ENCODE data around the gene F2RL2. TPM values are rescaled to one million over a fixed set of nuclear protein-coding genes. Genes with fewer than 3 reads are reported as not detected.

Gene F2RL2
- total and polyA plus RNA-seq, 4 donors: 0.08 to 1.3 (median 0.78) TPM

DNA sequence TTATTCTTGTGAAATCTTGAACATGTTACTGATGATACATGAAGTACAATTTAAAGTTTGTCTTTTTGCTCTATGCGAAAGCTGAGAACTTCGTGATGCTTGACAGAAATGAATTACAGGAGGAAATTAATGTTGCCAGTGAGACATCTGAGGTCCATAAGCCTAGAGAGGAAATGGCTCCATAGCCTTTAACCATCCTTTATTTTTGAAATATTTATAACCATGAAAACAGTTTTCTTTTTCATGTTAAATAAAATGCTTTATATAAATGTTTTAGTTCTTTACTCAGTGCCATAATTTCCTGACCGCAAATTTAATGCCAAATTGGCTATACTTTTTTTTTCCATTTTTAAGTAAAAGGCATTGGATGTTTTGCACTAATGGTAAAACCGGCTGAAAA is 29.1 kb downstream of the F2RL2 start:
- 82% methylated on average over 4 of the region's 4 CpGs for WGBS
- no peaks in the 10 kb centered on the region for H3K9me3 ChIP-seq (ENCODE audit: control insufficient read depth in 4 of 4, low read length in 3 of 4)
- TF ChIP-seq SP1 (IDR thresholded peaks at IDR 0.05): no peak
- no peak for TF ChIP-seq JUND (IDR thresholded peaks at IDR 0.05)
- TF ChIP-seq HNF4G (IDR thresholded peaks at IDR 0.05): no peak
- TF ChIP-seq, protein P1, sequence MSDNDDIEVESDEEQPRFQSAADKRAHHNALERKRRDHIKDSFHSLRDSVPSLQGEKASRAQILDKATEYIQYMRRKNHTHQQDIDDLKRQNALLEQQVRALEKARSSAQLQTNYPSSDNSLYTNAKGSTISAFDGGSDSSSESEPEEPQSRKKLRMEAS (IDR thresholded peaks at IDR 0.05): no peak
- no peak for TF ChIP-seq RXRA (IDR thresholded peaks at IDR 0.05)
- TF ChIP-seq FOXA1 (IDR thresholded peaks at IDR 0.05): no peak
- TF ChIP-seq, protein P2, sequence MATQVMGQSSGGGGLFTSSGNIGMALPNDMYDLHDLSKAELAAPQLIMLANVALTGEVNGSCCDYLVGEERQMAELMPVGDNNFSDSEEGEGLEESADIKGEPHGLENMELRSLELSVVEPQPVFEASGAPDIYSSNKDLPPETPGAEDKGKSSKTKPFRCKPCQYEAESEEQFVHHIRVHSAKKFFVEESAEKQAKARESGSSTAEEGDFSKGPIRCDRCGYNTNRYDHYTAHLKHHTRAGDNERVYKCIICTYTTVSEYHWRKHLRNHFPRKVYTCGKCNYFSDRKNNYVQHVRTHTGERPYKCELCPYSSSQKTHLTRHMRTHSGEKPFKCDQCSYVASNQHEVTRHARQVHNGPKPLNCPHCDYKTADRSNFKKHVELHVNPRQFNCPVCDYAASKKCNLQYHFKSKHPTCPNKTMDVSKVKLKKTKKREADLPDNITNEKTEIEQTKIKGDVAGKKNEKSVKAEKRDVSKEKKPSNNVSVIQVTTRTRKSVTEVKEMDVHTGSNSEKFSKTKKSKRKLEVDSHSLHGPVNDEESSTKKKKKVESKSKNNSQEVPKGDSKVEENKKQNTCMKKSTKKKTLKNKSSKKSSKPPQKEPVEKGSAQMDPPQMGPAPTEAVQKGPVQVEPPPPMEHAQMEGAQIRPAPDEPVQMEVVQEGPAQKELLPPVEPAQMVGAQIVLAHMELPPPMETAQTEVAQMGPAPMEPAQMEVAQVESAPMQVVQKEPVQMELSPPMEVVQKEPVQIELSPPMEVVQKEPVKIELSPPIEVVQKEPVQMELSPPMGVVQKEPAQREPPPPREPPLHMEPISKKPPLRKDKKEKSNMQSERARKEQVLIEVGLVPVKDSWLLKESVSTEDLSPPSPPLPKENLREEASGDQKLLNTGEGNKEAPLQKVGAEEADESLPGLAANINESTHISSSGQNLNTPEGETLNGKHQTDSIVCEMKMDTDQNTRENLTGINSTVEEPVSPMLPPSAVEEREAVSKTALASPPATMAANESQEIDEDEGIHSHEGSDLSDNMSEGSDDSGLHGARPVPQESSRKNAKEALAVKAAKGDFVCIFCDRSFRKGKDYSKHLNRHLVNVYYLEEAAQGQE (IDR thresholded peaks at IDR 0.05): no peak
- TF ChIP-seq, protein P3, sequence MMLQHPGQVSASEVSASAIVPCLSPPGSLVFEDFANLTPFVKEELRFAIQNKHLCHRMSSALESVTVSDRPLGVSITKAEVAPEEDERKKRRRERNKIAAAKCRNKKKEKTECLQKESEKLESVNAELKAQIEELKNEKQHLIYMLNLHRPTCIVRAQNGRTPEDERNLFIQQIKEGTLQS (IDR thresholded peaks at IDR 0.05): no peak
- TF ChIP-seq RAD21 (IDR thresholded peaks at IDR 0.05): no peak
- TF ChIP-seq TAF1 (conservative IDR thresholded peaks at IDR 0.05): no peak
- TF ChIP-seq HNF4A (conservative IDR thresholded peaks at IDR 0.05): no peak
- no peak overlapping the region for H3K9ac ChIP-seq (ENCODE audit: low read depth in 1 of 2, low read length in 2 of 2)
- no peak overlapping the region for H3K27ac ChIP-seq (ENCODE audit: low read depth in 1 of 2, low read length in 2 of 2)
- no peak overlapping the region for H3K4me3 ChIP-seq (ENCODE audit: low read depth in 1 of 3, low read length in 3 of 3)
- no peaks in the 10 kb centered on the region for H3K27me3 ChIP-seq (ENCODE audit: control insufficient read depth in 4 of 4, insufficient read depth in 4 of 4, low read length in 3 of 4)
- H3K36me3 ChIP-seq (ENCODE audit: control insufficient read depth in 4 of 4, insufficient read depth in 3 of 4, low read depth in 1 of 4, low read length in 3 of 4): peaks cover 11 to 60% (median 26%) of the 10 kb centered on the region in 4 donors
- no peak for DNase-seq (ENCODE audit: low spot score)
- no peaks in the 10 kb centered on the region for H3K4me1 ChIP-seq (ENCODE audit: control insufficient read depth in 4 of 4, insufficient read depth in 4 of 4, low read length in 3 of 4)

DNA sequence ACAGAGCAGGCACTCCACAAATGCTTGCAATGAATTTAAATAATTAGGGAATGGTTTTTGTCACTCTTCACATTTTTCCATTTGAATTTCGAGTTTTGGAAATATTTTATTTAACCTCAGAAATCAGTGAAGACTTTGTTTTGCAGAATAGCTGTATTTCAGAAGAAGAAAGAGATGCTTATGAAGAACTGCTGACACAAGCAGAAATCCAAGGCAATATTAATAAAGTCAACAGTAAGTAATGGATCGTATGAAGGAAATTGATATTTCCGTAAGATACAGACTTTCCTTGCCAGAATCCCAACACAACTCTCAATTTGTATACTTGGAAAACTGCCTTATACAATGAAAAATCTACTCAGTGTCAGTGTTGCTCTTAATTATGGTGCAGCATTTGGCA is 30.5 kb downstream of the F2RL2 start:
- Histone ChIP-seq H3K27ac (ENCODE audit: low read depth in 1 of 2, low read length in 2 of 2) (no peak overlapping the region), H3K9me3 (ENCODE audit: control insufficient read depth in 4 of 4, low read length in 3 of 4) (no peaks in the 10 kb centered on the region), H3K9ac (ENCODE audit: low read depth in 1 of 2, low read length in 2 of 2) (no peak overlapping the region), H3K4me1 (ENCODE audit: control insufficient read depth in 4 of 4, insufficient read depth in 4 of 4, low read length in 3 of 4) (no peaks in the 10 kb centered on the region), H3K36me3 (ENCODE audit: control insufficient read depth in 4 of 4, insufficient read depth in 3 of 4, low read depth in 1 of 4, low read length in 3 of 4) (peaks cover 9 to 55% (median 25%) of the 10 kb centered on the region in 4 donors), H3K27me3 (ENCODE audit: control insufficient read depth in 4 of 4, insufficient read depth in 4 of 4, low read length in 3 of 4) (no peaks in the 10 kb centered on the region), H3K4me3 (ENCODE audit: low read depth in 1 of 3, low read length in 3 of 3) (no peak overlapping the region)
- no peak for TF ChIP-seq JUND (IDR thresholded peaks at IDR 0.05)
- no peak for TF ChIP-seq HNF4A (conservative IDR thresholded peaks at IDR 0.05)
- TF ChIP-seq, protein P2 (IDR thresholded peaks at IDR 0.05): no peak
- TF ChIP-seq TAF1 (conservative IDR thresholded peaks at IDR 0.05): no peak
- no peak for TF ChIP-seq FOXA2 (IDR thresholded peaks at IDR 0.05)
- TF ChIP-seq EGR1 (IDR thresholded peaks at IDR 0.05; ENCODE audit: low read depth in 2 of 2): no peak
- no peak for TF ChIP-seq SP1 (IDR thresholded peaks at IDR 0.05)
- TF ChIP-seq, protein P4, sequence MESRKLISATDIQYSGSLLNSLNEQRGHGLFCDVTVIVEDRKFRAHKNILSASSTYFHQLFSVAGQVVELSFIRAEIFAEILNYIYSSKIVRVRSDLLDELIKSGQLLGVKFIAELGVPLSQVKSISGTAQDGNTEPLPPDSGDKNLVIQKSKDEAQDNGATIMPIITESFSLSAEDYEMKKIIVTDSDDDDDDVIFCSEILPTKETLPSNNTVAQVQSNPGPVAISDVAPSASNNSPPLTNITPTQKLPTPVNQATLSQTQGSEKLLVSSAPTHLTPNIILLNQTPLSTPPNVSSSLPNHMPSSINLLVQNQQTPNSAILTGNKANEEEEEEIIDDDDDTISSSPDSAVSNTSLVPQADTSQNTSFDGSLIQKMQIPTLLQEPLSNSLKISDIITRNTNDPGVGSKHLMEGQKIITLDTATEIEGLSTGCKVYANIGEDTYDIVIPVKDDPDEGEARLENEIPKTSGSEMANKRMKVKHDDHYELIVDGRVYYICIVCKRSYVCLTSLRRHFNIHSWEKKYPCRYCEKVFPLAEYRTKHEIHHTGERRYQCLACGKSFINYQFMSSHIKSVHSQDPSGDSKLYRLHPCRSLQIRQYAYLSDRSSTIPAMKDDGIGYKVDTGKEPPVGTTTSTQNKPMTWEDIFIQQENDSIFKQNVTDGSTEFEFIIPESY (IDR thresholded peaks at IDR 0.05): no peak
- TF ChIP-seq, protein P5, sequence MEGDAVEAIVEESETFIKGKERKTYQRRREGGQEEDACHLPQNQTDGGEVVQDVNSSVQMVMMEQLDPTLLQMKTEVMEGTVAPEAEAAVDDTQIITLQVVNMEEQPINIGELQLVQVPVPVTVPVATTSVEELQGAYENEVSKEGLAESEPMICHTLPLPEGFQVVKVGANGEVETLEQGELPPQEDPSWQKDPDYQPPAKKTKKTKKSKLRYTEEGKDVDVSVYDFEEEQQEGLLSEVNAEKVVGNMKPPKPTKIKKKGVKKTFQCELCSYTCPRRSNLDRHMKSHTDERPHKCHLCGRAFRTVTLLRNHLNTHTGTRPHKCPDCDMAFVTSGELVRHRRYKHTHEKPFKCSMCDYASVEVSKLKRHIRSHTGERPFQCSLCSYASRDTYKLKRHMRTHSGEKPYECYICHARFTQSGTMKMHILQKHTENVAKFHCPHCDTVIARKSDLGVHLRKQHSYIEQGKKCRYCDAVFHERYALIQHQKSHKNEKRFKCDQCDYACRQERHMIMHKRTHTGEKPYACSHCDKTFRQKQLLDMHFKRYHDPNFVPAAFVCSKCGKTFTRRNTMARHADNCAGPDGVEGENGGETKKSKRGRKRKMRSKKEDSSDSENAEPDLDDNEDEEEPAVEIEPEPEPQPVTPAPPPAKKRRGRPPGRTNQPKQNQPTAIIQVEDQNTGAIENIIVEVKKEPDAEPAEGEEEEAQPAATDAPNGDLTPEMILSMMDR (IDR thresholded peaks at IDR 0.05; ENCODE audit: low read depth, low read length, missing input control): no peak
- TF ChIP-seq, protein P1 (IDR thresholded peaks at IDR 0.05): no peak
- no peak for TF ChIP-seq NR2F2 (IDR thresholded peaks at IDR 0.05)
- no peak for TF ChIP-seq RAD21 (IDR thresholded peaks at IDR 0.05)
- TF ChIP-seq FOXA1 (IDR thresholded peaks at IDR 0.05): no peak
- no peak for TF ChIP-seq RXRA (IDR thresholded peaks at IDR 0.05)
- no peak for TF ChIP-seq YY1 (IDR thresholded peaks at IDR 0.05)
- no peak for TF ChIP-seq HNF4G (IDR thresholded peaks at IDR 0.05)
- TF ChIP-seq GABPA (IDR thresholded peaks at IDR 0.05 in 1 of 2, conservative IDR thresholded peaks at IDR 0.05 in 1 of 2): no peak
- WGBS: 76% methylated on average over 3 of the region's 3 CpGs
- no peak for DNase-seq (ENCODE audit: low spot score)

Data from liver (tissue), 9 donors.